ENCODE results near the gene DNM2. TPM values are rescaled to one million over a fixed set of nuclear protein-coding genes. Genes with fewer than 3 reads are reported as not detected.

DNM2 gene
- total and polyA plus RNA-seq, 9 of the 15 experiments (the other 6 are each of a cell fraction or from before 2014, with no cell fraction given): 2.2 to 161 (median 72.6) TPM

DNA sequence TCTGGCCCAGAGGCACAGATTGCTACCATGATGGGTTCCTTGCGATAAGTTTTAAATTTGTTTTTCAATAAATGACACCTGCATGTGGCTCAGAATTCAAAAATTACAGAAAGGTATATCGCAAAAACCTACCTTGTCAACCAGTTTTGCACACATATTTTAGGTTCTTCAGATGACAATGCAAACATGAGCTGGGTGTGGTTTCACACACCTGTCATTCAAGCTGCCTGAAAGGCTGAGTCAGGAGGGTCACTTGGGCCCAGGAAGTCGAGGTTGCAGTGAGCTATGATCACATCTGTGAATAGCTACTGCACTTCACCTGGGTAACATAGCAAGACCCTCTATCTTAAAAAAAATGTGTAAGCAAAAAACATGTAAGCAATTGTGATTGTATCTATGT is 56.1 kb downstream of the DNM2 start:
- peaks cover 20% of the 10 kb centered on the region; the same call in 1 of the 2 replicates for H4K20me1 ChIP-seq (replicated peaks; ENCODE audit: control insufficient read depth, insufficient read depth, low read length)
- no peak overlapping the region for H3K4me2 ChIP-seq (ENCODE audit: insufficient read depth, low read length)
- ChIA-PET CTCF (ENCODE audit: low intra/inter-chr PET ratio) (no interaction called here), POLR2A (no interaction called here)
- in situ Hi-C loops (cut with MboI) (no loop called here), intact Hi-C loops (cut with micrococcal nuclease) (no loop called here)
- whole genome bisulfite sequencing (ENCODE audit: insufficient coverage, low coverage, missing lambda C conversion rate): 77% methylated on average over 3 of the region's 3 CpGs
- no peak overlapping the region for H3K9ac ChIP-seq (ENCODE audit: insufficient read depth in 1 of 2, low read depth in 2 of 2, low read length in 2 of 2)
- no peak overlapping the region for H3K4me3 ChIP-seq
- peaks cover 77% of the 10 kb centered on the region for H3K36me3 ChIP-seq (ENCODE audit: control insufficient read depth, insufficient read depth, low read length)
- H3K79me2 ChIP-seq (ENCODE audit: control insufficient read depth, insufficient read depth, low read length): peaks cover 17% of the 10 kb centered on the region
- no peak overlapping the region for H2AFZ ChIP-seq (ENCODE audit: low read depth, low read length)
- H3K9me3 ChIP-seq (replicated peaks; ENCODE audit: control insufficient read depth, insufficient read depth, low read depth, low read length): no peaks in the 10 kb centered on the region
- no TSS peak for BruUV-seq (replicated peaks)
- no peaks in the 10 kb centered on the region for H3K27me3 ChIP-seq (ENCODE audit: control insufficient read depth in 2 of 2, insufficient read depth in 2 of 2, low read length in 2 of 2)
- 0 out of 3 replicates have a peak, but pooled peaks have one; percentile 49 for ATAC-seq
- DNase-seq (ENCODE audit: extremely low read depth in 1 of 4, low spot score in 3 of 4): peak in 1 of 4 experiments; percentile 30
- H3K27ac ChIP-seq (ENCODE audit: extremely low read depth, low read depth, low read length): no peak overlapping the region
- no peaks in the 10 kb centered on the region for H3K9me1 ChIP-seq (ENCODE audit: control insufficient read depth, insufficient read depth, low read length)
- peaks cover 7 to 15% of the 10 kb centered on the region in 2 experiments; a peak in 4 of 5 replicates for H3K4me1 ChIP-seq (replicated peaks in 1 of 2; ENCODE audit: control insufficient read depth in 2 of 2, insufficient read depth in 2 of 2, low read length in 2 of 2)
- FAIRE-seq: no peak
- TF ChIP-seq FIP1L1 (IDR thresholded peaks at IDR 0.05; ENCODE audit: low read depth, low read length, poor library complexity, severe bottlenecking) (no peak), TAF15 (IDR thresholded peaks at IDR 0.05; ENCODE audit: low read depth, low read length) (no peak), MAFF (IDR thresholded peaks at IDR 0.05; ENCODE audit: low read length) (0 out of 2 replicates have a peak, but pooled peaks have one; percentile 5), C11orf30 (IDR thresholded peaks at IDR 0.05; ENCODE audit: low read depth) (peak; percentile 62), RBM39 (optimal IDR thresholded peaks at IDR 0.05; ENCODE audit: low read depth, low read length) (no peak), NEUROD1 (IDR thresholded peaks at IDR 0.05; ENCODE audit: borderline replicate concordance, low read depth, low read length, partially characterized antibody) (no peak), SAFB2 (IDR thresholded peaks at IDR 0.05; ENCODE audit: borderline replicate concordance, low read depth, low read length, severe bottlenecking) (no peak)
- TF ChIP-seq, protein P1, sequence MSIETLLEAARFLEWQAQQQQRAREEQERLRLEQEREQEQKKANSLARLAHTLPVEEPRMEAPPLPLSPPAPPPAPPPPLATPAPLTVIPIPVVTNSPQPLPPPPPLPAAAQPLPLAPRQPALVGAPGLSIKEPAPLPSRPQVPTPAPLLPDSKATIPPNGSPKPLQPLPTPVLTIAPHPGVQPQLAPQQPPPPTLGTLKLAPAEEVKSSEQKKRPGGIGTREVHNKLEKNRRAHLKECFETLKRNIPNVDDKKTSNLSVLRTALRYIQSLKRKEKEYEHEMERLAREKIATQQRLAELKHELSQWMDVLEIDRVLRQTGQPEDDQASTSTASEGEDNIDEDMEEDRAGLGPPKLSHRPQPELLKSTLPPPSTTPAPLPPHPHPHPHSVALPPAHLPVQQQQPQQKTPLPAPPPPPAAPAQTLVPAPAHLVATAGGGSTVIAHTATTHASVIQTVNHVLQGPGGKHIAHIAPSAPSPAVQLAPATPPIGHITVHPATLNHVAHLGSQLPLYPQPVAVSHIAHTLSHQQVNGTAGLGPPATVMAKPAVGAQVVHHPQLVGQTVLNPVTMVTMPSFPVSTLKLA (conservative IDR thresholded peaks at IDR 0.05): no peak
- TF ChIP-seq, protein P2, sequence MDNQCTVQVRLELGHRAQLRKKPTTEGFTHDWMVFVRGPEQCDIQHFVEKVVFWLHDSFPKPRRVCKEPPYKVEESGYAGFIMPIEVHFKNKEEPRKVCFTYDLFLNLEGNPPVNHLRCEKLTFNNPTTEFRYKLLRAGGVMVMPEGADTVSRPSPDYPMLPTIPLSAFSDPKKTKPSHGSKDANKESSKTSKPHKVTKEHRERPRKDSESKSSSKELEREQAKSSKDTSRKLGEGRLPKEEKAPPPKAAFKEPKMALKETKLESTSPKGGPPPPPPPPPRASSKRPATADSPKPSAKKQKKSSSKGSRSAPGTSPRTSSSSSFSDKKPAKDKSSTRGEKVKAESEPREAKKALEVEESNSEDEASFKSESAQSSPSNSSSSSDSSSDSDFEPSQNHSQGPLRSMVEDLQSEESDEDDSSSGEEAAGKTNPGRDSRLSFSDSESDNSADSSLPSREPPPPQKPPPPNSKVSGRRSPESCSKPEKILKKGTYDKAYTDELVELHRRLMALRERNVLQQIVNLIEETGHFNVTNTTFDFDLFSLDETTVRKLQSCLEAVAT (IDR thresholded peaks at IDR 0.05): no peak
- TF ChIP-seq, protein P3, sequence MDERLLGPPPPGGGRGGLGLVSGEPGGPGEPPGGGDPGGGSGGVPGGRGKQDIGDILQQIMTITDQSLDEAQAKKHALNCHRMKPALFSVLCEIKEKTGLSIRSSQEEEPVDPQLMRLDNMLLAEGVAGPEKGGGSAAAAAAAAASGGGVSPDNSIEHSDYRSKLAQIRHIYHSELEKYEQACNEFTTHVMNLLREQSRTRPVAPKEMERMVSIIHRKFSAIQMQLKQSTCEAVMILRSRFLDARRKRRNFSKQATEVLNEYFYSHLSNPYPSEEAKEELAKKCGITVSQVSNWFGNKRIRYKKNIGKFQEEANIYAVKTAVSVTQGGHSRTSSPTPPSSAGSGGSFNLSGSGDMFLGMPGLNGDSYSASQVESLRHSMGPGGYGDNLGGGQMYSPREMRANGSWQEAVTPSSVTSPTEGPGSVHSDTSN (CRISPR knock-in tag; IDR thresholded peaks at IDR 0.05; ENCODE audit: low read depth): no peak
- TF ChIP-seq, protein P3 (tag; conservative IDR thresholded peaks at IDR 0.05; ENCODE audit: low read depth): 0 out of 2 replicates have a peak, but pooled peaks have one; percentile 21
- TF ChIP-seq, protein P4, sequence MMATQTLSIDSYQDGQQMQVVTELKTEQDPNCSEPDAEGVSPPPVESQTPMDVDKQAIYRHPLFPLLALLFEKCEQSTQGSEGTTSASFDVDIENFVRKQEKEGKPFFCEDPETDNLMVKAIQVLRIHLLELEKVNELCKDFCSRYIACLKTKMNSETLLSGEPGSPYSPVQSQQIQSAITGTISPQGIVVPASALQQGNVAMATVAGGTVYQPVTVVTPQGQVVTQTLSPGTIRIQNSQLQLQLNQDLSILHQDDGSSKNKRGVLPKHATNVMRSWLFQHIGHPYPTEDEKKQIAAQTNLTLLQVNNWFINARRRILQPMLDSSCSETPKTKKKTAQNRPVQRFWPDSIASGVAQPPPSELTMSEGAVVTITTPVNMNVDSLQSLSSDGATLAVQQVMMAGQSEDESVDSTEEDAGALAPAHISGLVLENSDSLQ (IDR thresholded peaks at IDR 0.05): peak; percentile 89
- TF ChIP-seq, protein P5, sequence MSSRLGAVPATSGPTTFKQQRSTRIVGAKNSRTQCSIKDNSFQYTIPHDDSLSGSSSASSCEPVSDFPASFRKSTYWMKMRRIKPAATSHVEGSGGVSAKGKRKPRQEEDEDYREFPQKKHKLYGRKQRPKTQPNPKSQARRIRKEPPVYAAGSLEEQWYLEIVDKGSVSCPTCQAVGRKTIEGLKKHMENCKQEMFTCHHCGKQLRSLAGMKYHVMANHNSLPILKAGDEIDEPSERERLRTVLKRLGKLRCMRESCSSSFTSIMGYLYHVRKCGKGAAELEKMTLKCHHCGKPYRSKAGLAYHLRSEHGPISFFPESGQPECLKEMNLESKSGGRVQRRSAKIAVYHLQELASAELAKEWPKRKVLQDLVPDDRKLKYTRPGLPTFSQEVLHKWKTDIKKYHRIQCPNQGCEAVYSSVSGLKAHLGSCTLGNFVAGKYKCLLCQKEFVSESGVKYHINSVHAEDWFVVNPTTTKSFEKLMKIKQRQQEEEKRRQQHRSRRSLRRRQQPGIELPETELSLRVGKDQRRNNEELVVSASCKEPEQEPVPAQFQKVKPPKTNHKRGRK (tag; IDR thresholded peaks at IDR 0.05): no peak
